Sigmoid colon (tissue), 7 donors: Measurements from ENCODE around the gene RPP25L. TPM values are rescaled to one million over a fixed set of nuclear protein-coding genes. Genes with fewer than 3 reads are reported as not detected.

Experiments
- DNase-seq: peaks from one replicate; pipeline ENCODE4 v3.0.0-alpha.2; 2019
- H3K27ac ChIP-seq, 4 donors: fragments of 200-600 bp; sonication (generic); one replicate each; pipeline ENCODE4 v1.5.1; 2016 to 2019; ENCODE audit warnings: mild to moderate bottlenecking in 1 of 4
- H3K27me3 ChIP-seq, 3 donors: fragments of 200-600 bp; sonication (generic); one replicate each; pipeline ENCODE4 v1.5.1; 2019; ENCODE audit warnings: mild to moderate bottlenecking in 1 of 3
- H3K36me3 ChIP-seq, 4 donors: fragments of 200-600 bp; sonication (generic); one replicate each; pipeline ENCODE4 v1.5.1; 2016 to 2019
- H3K4me1 ChIP-seq, 4 donors: fragments of 200-600 bp; sonication (generic); one replicate each; pipeline ENCODE4 v1.5.1; 2017 to 2019
- H3K4me3 ChIP-seq, 4 donors: fragments of 200-600 bp; sonication (generic); one replicate each; pipeline ENCODE4 v1.5.1; 2017 to 2019; ENCODE audit warnings: mild to moderate bottlenecking in 2 of 4, moderate library complexity in 1 of 4
- H3K9me3 ChIP-seq, 4 donors: fragments of 200-600 bp in 3 of 4; sonication (generic) in 3 of 4; one replicate each; pipeline versions ENCODE4 v1.5.1 to v1.6.1; 2013 to 2019
- CTCF ChIP-seq, 4 experiments: fragments of 450-650 bp in 3 of 4; fragments of 200-600 bp in 1 of 4; IDR thresholded peaks; one replicate each; pipeline ENCODE4 v1.5.1; 2016 to 2019; ENCODE audit warnings: antibody characterized with exemption in 4 of 4, mild to moderate bottlenecking in 3 of 4, moderate library complexity in 2 of 4
- EP300 ChIP-seq, 4 donors: sonication (generic); formaldehyde crosslinking; IDR thresholded peaks; one replicate each; pipeline ENCODE4 v1.6.1; 2017; ENCODE audit warnings: antibody characterized with exemption in 4 of 4
- POLR2A ChIP-seq, 2 donors: fragments of 450-650 bp; IDR thresholded peaks; one replicate each; pipeline ENCODE4 v1.6.1; 2016; ENCODE audit warnings: antibody characterized with exemption in 2 of 2, mild to moderate bottlenecking in 2 of 2, moderate library complexity in 2 of 2
- POLR2AphosphoS5 ChIP-seq, 4 donors: sonication (generic); formaldehyde crosslinking; IDR thresholded peaks; one replicate each; pipeline ENCODE4 v1.6.1; 2017; ENCODE audit warnings: antibody characterized with exemption in 4 of 4
- WGBS, 2 donors: extraction: QIAGEN DNeasy Blood & Tissue Kit; methylation state at CpG; one replicate each; pipeline ENCODE4 v1.1.7; 2013; 5-methylcytosine and 5-hydroxymethylcytosine counted together
- intact Hi-C: fragments of 100-400 bp; cut with DNase I; formaldehyde crosslinking; loops from one replicate; pipeline ENCODE4 v1.15.1; 2023
- polyA plus RNA-seq, 3 donors: library from polyadenylated mRNA; stranded (reverse); fragments of 200-250 nt; gene quantifications; one replicate each; pipeline ENCODE4 v1.2.3, GENCODE V29; 2013
- total RNA-seq, 4 donors: library from RNA; depleted of rRNA; stranded (reverse); fragments of >200 nt; gene quantifications; one replicate each; pipeline ENCODE4 v1.1.0, GENCODE V29; 2016
- donor health status: healthy with polysubstance abuse.
- donor health status: Bipolar disorder and iron deficiency.
- donor health status: healthy.

The RPP25L gene
- total and polyA plus RNA-seq, 7 donors: 23.3 to 72.1 (median 44.3) TPM

- 71 to 76% methylated on average over 5 of the region's 5 CpGs for WGBS, 2 donors
- no peak for DNase-seq
These were observed 26.9 kb downstream of the RPP25L start for GRCh38 chr9:34584970-34585369.

GRCh38 chr9:34582787-34583186 lies 29.1 kb downstream of the RPP25L start:
- H3K27me3 ChIP-seq: peaks cover 19 to 86% (median 67%) of the 10 kb centered on the region in 3 donors
- no peak for DNase-seq
- H3K4me1 ChIP-seq: peaks cover 0 to 13% (median 9%) of the 10 kb centered on the region in 4 donors
- H3K9me3 ChIP-seq: no peaks in the 10 kb centered on the region
- intact Hi-C loops: no loop called here
- H3K27ac ChIP-seq: no peak overlapping the region
- no peak overlapping the region for H3K4me3 ChIP-seq
- TF ChIP-seq POLR2A (IDR thresholded peaks at IDR 0.05) (no peak), CTCF (IDR thresholded peaks at IDR 0.05) (no peak), POLR2AphosphoS5 (IDR thresholded peaks at IDR 0.05) (no peak), EP300 (IDR thresholded peaks at IDR 0.05) (no peak)
- H3K36me3 ChIP-seq: no peaks in the 10 kb centered on the region
- WGBS, 2 donors: 94 to 96% methylated on average over 5 of the region's 5 CpGs

More at GRCh38 chr9:34584970-34585369, 26.9 kb downstream of the RPP25L start:
- Histone ChIP-seq H3K27ac (no peak overlapping the region), H3K27me3 (peaks cover 12 to 85% (median 62%) of the 10 kb centered on the region in 3 donors), H3K4me1 (peaks cover 0 to 18% (median 17%) of the 10 kb centered on the region in 4 donors), H3K36me3 (no peaks in the 10 kb centered on the region), H3K9me3 (no peaks in the 10 kb centered on the region), H3K4me3 (no peak overlapping the region)
- intact Hi-C loops: no loop called here
- TF ChIP-seq EP300 (IDR thresholded peaks at IDR 0.05) (no peak), POLR2AphosphoS5 (IDR thresholded peaks at IDR 0.05) (no peak), POLR2A (IDR thresholded peaks at IDR 0.05) (no peak), CTCF (IDR thresholded peaks at IDR 0.05) (no peak)

- intact Hi-C loops: no loop called here
- Histone ChIP-seq H3K27ac (no peak overlapping the region), H3K9me3 (no peaks in the 10 kb centered on the region), H3K36me3 (no peaks in the 10 kb centered on the region), H3K4me3 (no peak overlapping the region), H3K27me3 (peaks cover 20 to 86% (median 62%) of the 10 kb centered on the region in 3 donors), H3K4me1 (peaks cover 0 to 20% (median 14%) of the 10 kb centered on the region in 4 donors)
- DNase-seq: no peak
- WGBS, 2 donors: 21 to 69% methylated on average over 3 of the region's 3 CpGs
- no peak for TF ChIP-seq CTCF (IDR thresholded peaks at IDR 0.05)
- no peak for TF ChIP-seq POLR2AphosphoS5 (IDR thresholded peaks at IDR 0.05)
- TF ChIP-seq EP300 (IDR thresholded peaks at IDR 0.05): no peak
- TF ChIP-seq POLR2A (IDR thresholded peaks at IDR 0.05): no peak
These were observed 30.6 kb downstream of the RPP25L start for GRCh38 chr9:34581318-34581717.

- 67 to 73% methylated on average over 8 of the region's 8 CpGs for WGBS, 2 donors
- Histone ChIP-seq H3K36me3 (no peaks in the 10 kb centered on the region), H3K9me3 (no peaks in the 10 kb centered on the region), H3K4me3 (no peak overlapping the region), H3K27ac (no peak overlapping the region), H3K27me3 (peaks cover 20 to 85% (median 53%) of the 10 kb centered on the region in 3 donors), H3K4me1 (peaks cover 0 to 20% (median 14%) of the 10 kb centered on the region in 4 donors)
- intact Hi-C loops: no loop called here
- TF ChIP-seq POLR2AphosphoS5 (IDR thresholded peaks at IDR 0.05) (no peak), POLR2A (IDR thresholded peaks at IDR 0.05) (no peak), CTCF (IDR thresholded peaks at IDR 0.05) (no peak), EP300 (IDR thresholded peaks at IDR 0.05) (no peak)
- no peak for DNase-seq
These were observed 31.5 kb downstream of the RPP25L start for GRCh38 chr9:34580358-34580757.

GRCh38 chr9:34579808-34580163 lies 32.1 kb downstream of the RPP25L start:
- 72 to 82% methylated on average over 5 of the region's 5 CpGs for WGBS, 2 donors
- intact Hi-C loops: no loop called here
- Histone ChIP-seq H3K4me1 (peaks cover 0 to 20% (median 14%) of the 10 kb centered on the region in 4 donors), H3K36me3 (no peaks in the 10 kb centered on the region), H3K27ac (no peak overlapping the region), H3K9me3 (no peaks in the 10 kb centered on the region), H3K4me3 (no peak overlapping the region), H3K27me3 (peaks cover 19 to 85% (median 47%) of the 10 kb centered on the region in 3 donors)
- TF ChIP-seq POLR2A (IDR thresholded peaks at IDR 0.05): no peak
- no peak for TF ChIP-seq POLR2AphosphoS5 (IDR thresholded peaks at IDR 0.05)
- TF ChIP-seq EP300 (IDR thresholded peaks at IDR 0.05): no peak
- no peak for TF ChIP-seq CTCF (IDR thresholded peaks at IDR 0.05)
- no peak for DNase-seq
